ENCODE results near the gene OCA2.
"Not testable (repeated sequence)": the region's sequence is repeated elsewhere in the genome, so short reads cannot be mapped to it uniquely, and the experiment has no call there.

Gene OCA2

DNA sequence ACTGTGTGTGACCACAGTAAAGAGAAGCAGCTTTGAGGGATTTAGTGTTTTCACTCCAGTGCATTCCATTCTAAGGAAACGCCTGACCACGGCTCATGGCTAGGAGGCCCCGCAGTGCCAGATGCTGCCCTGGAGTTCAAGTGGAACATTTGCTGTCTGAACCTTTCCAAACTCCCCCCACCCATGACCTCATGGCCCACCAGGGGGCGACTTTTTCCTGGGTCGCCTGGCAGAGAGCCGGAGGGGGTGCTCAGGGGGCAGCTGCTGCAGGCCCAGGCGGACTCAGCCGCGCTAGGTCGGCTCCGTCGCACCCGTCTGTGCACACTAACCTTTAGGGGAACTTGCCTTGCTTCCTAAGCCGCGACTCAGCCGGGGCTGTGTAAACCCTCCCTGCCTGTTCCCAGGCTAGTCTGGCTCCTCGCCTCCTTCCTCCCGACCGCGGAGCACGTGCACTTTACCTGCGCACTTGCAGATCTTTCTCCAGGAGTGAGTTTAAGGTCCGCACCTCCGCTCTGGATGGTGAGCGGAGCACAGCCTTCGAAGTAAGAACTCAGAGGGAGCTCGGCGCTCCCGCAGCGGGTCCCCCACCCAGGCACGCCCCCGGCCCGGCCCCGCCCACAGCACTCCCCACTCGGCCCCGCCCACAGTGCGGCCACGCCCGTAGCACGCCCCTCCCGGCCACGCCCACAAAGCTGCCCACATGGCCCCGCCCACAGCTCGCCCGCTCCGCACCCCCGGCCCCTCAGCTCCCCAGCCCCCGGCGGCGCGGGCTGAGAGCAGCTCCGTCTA lies at the start of gene OCA2:
TSS of gene OCA2 (minus strand) at position 550 of the 789 bp plus-strand sequence. CDS start 17,441 bp downstream, outside the sequence.
- Histone ChIP-seq H3K4me1 (peaks cover 8% of the 10 kb centered on the region), H3K9me3 (no peaks in the 10 kb centered on the region), H3K27me3 (ENCODE audit: low read depth) (no peaks in the 10 kb centered on the region), H3K36me3 (replicated peaks) (no peaks in the 10 kb centered on the region), H3K4me3 (peak within 1 kb of the TSS; percentile 36)
- DNase-seq (ENCODE audit: low spot score in 2 of 2), result peak; percentile 55 to 94
- in situ Hi-C loops (cut with MboI; ENCODE audit: low sequenced_read_pairs), result no loop called here

DNA sequence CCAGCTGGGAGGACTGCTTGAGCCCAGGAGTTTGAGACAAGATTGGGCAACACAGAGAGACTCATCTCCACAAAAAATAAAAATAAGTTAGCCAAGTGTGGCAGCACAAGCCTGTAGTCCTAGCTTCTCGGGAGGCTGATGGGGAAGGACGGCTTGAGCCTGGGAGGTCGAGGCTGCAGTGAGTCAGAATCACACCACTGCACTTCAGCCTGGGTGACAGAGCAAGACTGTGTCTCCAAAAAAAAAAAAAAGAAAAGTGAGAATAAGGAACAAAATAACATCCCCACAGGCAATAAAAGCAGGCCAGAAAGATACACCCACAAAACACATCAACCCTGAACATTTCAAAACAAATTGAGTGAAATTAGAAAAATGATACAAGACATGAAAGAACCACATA lies 48.7 kb upstream of the OCA2 start:
- Histone ChIP-seq H3K4me1 (no peaks in the 10 kb centered on the region), H3K27me3 (ENCODE audit: low read depth) (no peaks in the 10 kb centered on the region), H3K9me3 (no peaks in the 10 kb centered on the region), H3K4me3 (no peak overlapping the region), H3K36me3 (replicated peaks) (peaks cover 9% of the 10 kb centered on the region; the same call in 1 of the 2 replicates)
- in situ Hi-C loops (cut with MboI; ENCODE audit: low sequenced_read_pairs), result no loop called here
- no peak for DNase-seq (ENCODE audit: low spot score in 2 of 2)

DNA sequence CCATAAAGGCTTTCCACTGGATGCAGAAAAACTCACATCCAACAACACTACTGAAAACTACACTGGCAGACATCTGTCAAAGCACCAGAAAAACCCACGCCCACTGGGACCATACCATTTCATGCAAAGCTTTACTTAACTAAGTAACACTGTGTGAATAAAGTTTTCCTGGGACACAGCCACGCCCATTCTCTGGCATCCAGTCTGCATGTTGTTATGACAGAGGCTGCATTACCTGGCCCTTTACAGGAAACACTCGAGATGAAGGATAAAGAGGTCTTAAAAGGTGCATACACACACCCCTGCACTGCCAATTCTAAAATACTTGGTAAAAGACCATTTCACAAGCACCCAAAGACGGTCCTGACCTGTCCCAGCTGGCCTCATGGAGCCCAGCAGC lies 46.3 kb upstream of the OCA2 start:
- peaks cover 16% of the 10 kb centered on the region; the same call in 1 of the 2 replicates for H3K36me3 ChIP-seq (replicated peaks)
- not testable (repeated sequence) for H3K4me1 ChIP-seq

DNA sequence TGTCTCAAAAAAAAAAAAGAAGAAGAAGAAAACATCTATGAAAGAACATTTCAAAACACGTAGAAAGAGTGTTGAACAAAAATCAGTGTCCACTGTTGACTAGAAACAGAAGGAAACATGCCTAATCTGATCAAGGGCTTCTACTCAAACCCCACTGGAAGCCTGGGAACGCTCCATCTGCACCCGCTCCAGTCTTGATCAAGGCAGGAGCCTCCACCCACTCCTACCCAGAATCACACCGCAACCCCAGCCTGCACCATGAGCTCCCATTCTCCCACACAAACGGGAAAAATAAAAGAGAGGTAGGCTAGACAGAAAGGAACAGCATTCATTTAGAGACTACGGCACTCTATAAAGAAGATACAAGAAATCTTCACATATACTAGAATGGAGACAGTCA lies 40.9 kb upstream of the OCA2 start:
- in situ Hi-C loops (cut with MboI; ENCODE audit: low sequenced_read_pairs), result no loop called here
- no peak for DNase-seq (ENCODE audit: low spot score in 2 of 2)

More for the DNA sequence above, 46.3 kb upstream of the OCA2 start:
- in situ Hi-C loops (cut with MboI; ENCODE audit: low sequenced_read_pairs); H3K27me3 ChIP-seq (ENCODE audit: low read depth); H3K9me3 ChIP-seq; DNase-seq (ENCODE audit: low spot score in 2 of 2); H3K4me3 ChIP-seq: not testable (repeated sequence)

DNA sequence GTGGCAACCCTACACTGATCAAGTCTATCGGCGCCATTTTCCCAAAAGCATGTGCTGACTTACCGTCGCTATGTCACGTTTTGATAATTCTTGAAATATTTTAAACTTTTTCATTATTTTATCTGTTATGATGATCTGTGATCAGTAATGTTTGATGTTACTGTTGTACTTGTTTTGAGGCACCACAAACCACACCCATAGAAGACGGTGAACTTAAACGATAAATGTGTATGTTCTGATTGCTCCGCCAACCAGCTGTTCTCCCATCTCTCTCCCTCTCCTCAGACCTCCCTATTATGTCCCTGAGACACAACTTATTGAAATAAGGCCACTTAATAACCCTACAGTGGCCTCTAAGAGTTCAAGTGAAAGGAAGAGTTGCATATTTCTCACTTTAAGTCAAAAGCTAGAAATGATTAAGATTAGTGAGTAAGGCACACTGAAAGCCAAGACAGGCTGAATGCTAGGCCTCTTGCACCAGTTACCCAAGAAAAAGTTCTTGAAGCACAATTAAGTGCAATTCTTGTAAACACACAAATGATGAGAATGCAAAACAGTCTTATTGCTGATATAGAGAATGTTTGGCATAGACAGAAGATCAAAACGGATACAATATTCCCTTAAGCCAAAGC lies 38.4 kb upstream of the OCA2 start:
- H3K4me1 ChIP-seq; H3K9me3 ChIP-seq; H3K27me3 ChIP-seq (ENCODE audit: low read depth); H3K36me3 ChIP-seq (replicated peaks); in situ Hi-C loops (cut with MboI; ENCODE audit: low sequenced_read_pairs); DNase-seq (ENCODE audit: low spot score in 2 of 2); H3K4me3 ChIP-seq: not testable (repeated sequence)

More for the DNA sequence above, 40.9 kb upstream of the OCA2 start:
- Histone ChIP-seq H3K4me1 (no peaks in the 10 kb centered on the region), H3K36me3 (replicated peaks) (peaks cover 15% of the 10 kb centered on the region), H3K27me3 (ENCODE audit: low read depth) (no peaks in the 10 kb centered on the region), H3K4me3 (no peak overlapping the region), H3K9me3 (no peaks in the 10 kb centered on the region)

DNA sequence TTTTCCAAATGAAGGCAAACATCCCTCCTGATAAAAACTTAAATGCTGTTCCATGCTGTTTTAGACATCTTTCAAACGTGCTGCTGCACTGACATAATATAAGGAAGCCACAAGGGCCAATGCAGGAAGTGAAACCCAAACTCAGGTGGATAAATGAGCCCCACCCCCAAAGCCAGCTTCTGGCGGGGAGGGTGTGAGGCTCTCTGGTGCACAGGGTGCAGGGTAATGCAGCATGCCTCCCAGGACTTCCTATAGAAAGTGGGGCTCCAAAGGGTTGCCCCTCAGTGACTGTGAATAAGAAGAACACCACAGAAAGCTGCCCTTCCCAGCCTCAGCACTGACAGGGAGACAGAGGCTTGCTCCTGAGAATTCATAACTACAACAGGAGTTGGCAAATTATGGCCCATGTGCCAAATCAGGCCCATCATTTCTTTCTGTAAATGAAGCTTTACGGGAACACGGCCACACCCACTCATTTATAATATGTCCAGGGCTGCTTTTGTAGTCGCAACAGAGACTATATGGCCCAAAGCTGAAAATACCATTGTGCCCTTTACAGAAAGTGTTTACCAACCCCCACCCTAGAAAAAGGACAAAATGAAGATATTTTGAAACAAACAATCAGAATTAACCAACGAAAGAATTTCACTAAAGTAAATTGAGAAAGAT lies 37.3 kb upstream of the OCA2 start:
- DNase-seq (ENCODE audit: low spot score in 2 of 2); in situ Hi-C loops (cut with MboI; ENCODE audit: low sequenced_read_pairs); H3K4me1 ChIP-seq; H3K9me3 ChIP-seq; H3K36me3 ChIP-seq (replicated peaks); H3K4me3 ChIP-seq; H3K27me3 ChIP-seq (ENCODE audit: low read depth): not testable (repeated sequence)

DNA sequence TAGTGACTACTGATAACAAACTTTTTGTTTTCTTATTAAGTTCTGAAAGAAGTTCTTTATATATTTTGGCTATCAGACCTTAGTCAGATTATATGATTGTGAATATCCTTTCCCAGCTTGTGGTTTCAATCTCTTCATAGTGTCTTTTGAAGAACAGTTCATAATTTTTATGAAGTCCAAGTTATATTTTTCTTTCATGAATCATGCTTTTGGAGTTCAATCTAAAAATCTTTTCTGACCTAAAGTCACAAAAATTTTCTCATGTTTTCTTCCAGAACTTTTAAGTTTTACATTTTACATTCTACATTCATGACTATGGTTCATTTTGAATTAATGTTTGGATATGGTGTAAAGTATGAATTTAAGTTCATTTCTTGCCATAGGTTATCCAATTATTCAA lies 34.2 kb upstream of the OCA2 start:
- Histone ChIP-seq H3K36me3 (replicated peaks) (peaks cover 6% of the 10 kb centered on the region; the same call in 1 of the 2 replicates), H3K9me3 (no peaks in the 10 kb centered on the region), H3K4me1 (peaks cover 5% of the 10 kb centered on the region; the same call in 1 of the 2 replicates), H3K27me3 (ENCODE audit: low read depth) (no peaks in the 10 kb centered on the region), H3K4me3 (no peak overlapping the region)
- no peak for DNase-seq (ENCODE audit: low spot score in 2 of 2)
- in situ Hi-C loops (cut with MboI; ENCODE audit: low sequenced_read_pairs), result no loop called here

DNA sequence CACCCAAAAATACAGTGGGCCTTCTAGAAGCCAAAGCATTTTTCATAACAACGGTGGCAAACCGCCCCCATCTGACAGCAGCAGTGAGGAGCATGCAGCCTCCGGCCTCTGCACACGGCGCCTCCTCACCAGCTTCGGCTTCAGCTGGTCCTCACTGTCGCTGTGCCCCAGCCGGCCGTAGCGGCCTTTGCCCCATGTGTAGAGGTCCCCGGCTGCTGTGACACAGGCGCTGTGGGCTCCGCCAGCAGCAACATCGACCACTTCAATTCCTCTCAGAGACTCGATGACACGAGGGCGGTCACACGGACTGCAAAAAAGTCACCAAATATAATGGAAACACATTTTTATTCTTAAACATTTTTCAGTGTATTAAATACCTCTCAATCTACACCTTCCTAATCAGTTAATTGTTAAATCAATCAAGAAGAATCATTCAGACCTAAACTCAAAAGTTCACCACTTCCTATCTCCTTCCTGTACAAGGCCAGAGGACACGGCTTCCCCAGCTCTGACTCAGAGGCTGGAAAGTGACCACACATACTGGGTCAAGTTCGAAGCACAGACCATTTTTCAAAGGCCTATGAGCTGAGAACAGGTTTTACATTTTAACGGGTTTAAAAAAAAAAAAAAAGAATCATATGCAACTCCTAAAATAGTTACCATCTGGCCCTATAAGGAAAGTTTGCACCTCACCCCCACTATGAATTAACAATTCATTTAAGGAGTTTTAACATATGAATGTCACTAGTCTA lies 33.6 kb upstream of the OCA2 start:
- Histone ChIP-seq H3K27me3 (ENCODE audit: low read depth) (no peaks in the 10 kb centered on the region), H3K9me3 (no peaks in the 10 kb centered on the region), H3K36me3 (replicated peaks) (peaks cover 4% of the 10 kb centered on the region; the same call in 1 of the 2 replicates), H3K4me3 (no peak overlapping the region), H3K4me1 (peaks cover 5% of the 10 kb centered on the region; the same call in 1 of the 2 replicates)
- in situ Hi-C loops (cut with MboI; ENCODE audit: low sequenced_read_pairs), result no loop called here
- peak in 1 of 2 experiments; percentile 8 for DNase-seq (ENCODE audit: low spot score in 2 of 2)

DNA sequence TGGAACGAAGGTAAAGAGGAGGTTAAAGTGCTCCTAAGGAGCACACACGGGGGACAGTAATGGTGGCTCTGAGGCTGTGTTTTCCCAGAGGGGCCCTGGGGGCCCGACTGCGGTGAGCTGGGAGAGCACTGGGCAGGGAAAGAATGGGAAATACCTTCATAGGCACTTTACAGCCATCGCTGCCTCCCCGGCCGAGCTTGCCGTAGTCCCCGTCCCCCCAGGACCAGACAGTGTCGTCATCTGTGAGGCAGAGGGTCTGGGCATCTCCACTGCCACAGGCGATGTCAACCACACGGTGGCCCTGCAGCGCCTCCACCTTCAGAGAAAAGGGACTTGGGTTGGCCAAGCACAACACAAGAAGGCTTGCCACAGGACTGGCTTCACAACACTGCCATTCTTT lies 32.8 kb upstream of the OCA2 start:
- no peaks in the 10 kb centered on the region for H3K27me3 ChIP-seq (ENCODE audit: low read depth)

DNA sequence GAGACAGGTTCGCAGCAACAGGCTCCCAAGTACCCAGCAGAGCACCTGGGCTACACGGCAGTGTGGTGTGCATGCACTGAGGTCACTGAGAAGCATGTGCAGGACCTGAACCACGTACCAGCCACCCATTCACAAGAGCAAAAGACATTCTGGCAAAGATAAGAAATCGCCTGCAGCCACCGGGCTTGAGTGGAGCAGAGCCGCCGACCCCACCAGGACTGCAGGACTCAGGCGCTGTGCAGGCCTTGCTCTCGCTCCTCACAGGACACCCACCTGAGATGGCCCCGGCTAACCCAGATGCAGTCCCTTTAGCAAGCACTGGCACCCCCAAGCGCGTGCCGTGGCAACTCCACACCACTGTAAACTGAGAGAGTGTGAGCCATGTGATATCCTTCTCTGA lies 32.3 kb upstream of the OCA2 start:
- Histone ChIP-seq H3K9me3 (no peaks in the 10 kb centered on the region), H3K27me3 (ENCODE audit: low read depth) (no peaks in the 10 kb centered on the region), H3K36me3 (replicated peaks) (peaks cover 6% of the 10 kb centered on the region; the same call in 1 of the 2 replicates), H3K4me1 (peaks cover 5% of the 10 kb centered on the region; the same call in 1 of the 2 replicates), H3K4me3 (no peak overlapping the region)
- no peak for DNase-seq (ENCODE audit: low spot score in 2 of 2)
- in situ Hi-C loops (cut with MboI; ENCODE audit: low sequenced_read_pairs), result no loop called here

More for the DNA sequence above, 32.8 kb upstream of the OCA2 start:
- no peaks in the 10 kb centered on the region for H3K9me3 ChIP-seq
- DNase-seq (ENCODE audit: low spot score in 2 of 2), result no peak
- no peak overlapping the region for H3K4me3 ChIP-seq
- peaks cover 3% of the 10 kb centered on the region; the same call in 1 of the 2 replicates for H3K36me3 ChIP-seq (replicated peaks)
- in situ Hi-C loops (cut with MboI; ENCODE audit: low sequenced_read_pairs), result no loop called here
- H3K4me1 ChIP-seq, result peaks cover 5% of the 10 kb centered on the region; the same call in 1 of the 2 replicates

DNA sequence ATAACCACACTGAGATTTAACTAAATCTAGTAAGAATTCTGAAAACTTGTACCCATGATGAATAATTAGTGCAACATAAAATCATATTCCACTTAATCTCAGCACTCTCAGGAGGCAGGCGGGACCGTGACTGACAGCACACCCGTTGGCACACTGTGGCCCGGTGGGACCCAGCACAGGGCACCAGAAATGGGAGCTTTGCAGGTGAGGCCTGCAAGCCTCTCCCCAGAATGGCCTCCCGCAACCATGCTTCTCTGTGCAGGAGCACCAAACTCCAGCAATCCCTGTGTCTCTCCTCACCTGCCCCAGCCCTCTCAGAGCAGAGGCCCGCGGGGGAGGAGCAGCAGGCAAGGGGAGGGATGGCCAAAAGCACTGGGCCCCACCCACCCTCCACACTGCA lies 31.5 kb upstream of the OCA2 start:
- in situ Hi-C loops (cut with MboI; ENCODE audit: low sequenced_read_pairs), result no loop called here
- Histone ChIP-seq H3K27me3 (ENCODE audit: low read depth) (no peaks in the 10 kb centered on the region), H3K4me3 (no peak overlapping the region), H3K4me1 (peaks cover 5% of the 10 kb centered on the region; the same call in 1 of the 2 replicates), H3K9me3 (no peaks in the 10 kb centered on the region), H3K36me3 (replicated peaks) (peaks cover 6% of the 10 kb centered on the region; the same call in 1 of the 2 replicates)
- DNase-seq (ENCODE audit: low spot score in 2 of 2), result no peak

DNA sequence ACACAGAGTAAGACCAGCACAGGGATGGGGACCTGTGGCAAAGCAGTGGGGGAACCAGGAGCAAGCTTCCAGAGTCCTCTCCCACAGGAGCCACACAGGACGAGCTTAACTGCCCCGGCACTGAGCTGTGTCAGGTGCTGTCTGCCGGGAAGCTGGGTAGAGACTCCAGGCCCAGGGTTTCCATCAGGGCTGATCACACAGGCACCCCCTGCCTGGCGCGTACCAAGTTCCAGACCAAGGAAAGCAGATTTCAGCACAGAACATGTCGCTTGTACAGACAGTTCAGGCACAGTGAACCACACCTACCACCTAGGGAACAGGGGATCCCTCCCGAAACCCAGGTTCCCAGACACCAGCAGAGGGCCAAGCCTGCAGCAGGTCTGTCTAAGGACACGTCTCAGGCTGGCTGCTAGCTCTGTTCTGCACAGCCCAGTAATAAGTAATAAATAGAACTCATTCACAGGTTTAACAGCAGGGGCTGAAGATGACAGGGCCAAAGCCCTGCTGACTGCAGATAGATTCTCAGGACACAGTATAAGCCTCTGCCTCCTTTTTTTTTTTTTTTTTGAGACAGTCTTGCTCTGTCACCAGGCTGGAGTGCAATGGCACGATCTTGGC lies 30.2 kb upstream of the OCA2 start:
- Histone ChIP-seq H3K4me1 (peaks cover 5% of the 10 kb centered on the region; the same call in 1 of the 2 replicates), H3K9me3 (no peaks in the 10 kb centered on the region), H3K36me3 (replicated peaks) (peaks cover 9% of the 10 kb centered on the region; the same call in 1 of the 2 replicates), H3K27me3 (ENCODE audit: low read depth) (no peaks in the 10 kb centered on the region), H3K4me3 (no peak overlapping the region)
- no peak for DNase-seq (ENCODE audit: low spot score in 2 of 2)
- in situ Hi-C loops (cut with MboI; ENCODE audit: low sequenced_read_pairs), result no loop called here

DNA sequence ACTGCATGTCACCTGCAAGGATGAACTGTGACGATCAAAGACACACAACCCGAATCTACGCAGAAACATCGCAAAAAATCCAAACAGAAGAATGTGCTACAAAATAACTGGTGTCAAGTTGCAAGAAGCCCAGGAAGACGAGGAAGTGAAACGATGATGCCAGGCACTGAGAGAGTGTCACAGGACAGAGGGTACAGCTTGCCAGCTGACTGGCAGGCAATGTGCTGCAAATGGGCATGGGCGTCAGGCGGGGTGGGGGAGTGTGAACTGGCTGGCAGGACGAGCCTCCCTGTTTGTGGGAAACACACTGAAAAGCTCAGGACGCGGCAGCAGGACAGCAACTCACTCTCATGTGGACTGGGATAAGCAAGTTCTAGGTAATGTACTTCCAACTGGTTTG lies 28.9 kb upstream of the OCA2 start:
- Histone ChIP-seq H3K36me3 (replicated peaks) (peaks cover 22% of the 10 kb centered on the region), H3K27me3 (ENCODE audit: low read depth) (no peaks in the 10 kb centered on the region), H3K9me3 (no peaks in the 10 kb centered on the region), H3K4me3 (no peak overlapping the region), H3K4me1 (peaks cover under 1% of the 10 kb centered on the region; the same call in 1 of the 2 replicates)
- in situ Hi-C loops (cut with MboI; ENCODE audit: low sequenced_read_pairs), result no loop called here
- DNase-seq (ENCODE audit: low spot score in 2 of 2), result no peak

Measured in HAP-1 (cell line).